Keratinocyte (primary cell): ENCODE measurements around the gene GRK7. TPM values are rescaled to one million over a fixed set of nuclear protein-coding genes. Genes with fewer than 3 reads are reported as not detected.
A peak's percentile ranks its signal among the peaks of the same experiment; 100 is the strongest.

Experiments used
- DNase-seq: peaks from one replicate; pipeline ENCODE4 v3.0.0-alpha.2; 2011; ENCODE audit warnings: low read depth, missing footprints, low spot score
- FAIRE-seq: peaks from 2 replicates; lab custom pipeline; 2011; peaks lifted over from hg19 to GRCh38; lab: Jason Lieb, UNC
- H2AFZ ChIP-seq: 2 replicates; pipeline ENCODE4 v1.6.0; 2012; ENCODE audit warnings: low read length, control low read depth, inconsistent platforms; ENCODE audit not compliant: control insufficient read depth
- H3K27ac ChIP-seq: 2 replicates; pipeline ENCODE4 v1.5.1; 2011; ENCODE audit warnings: low read length; ENCODE audit not compliant: control insufficient read depth, insufficient read depth
- H3K27me3 ChIP-seq: 3 replicates; pipeline ENCODE4 v1.6.0; 2011; ENCODE audit warnings: low read length; ENCODE audit not compliant: control insufficient read depth, insufficient read depth; ENCODE audit errors: extremely low read depth
- H3K36me3 ChIP-seq, 2 experiments: 2 replicates in 1 of 2; 3 replicates in 1 of 2; pipeline ENCODE4 v1.5.1; 2011; ENCODE audit warnings: low read length in 2 of 2, mild to moderate bottlenecking in 1 of 2; ENCODE audit not compliant: control insufficient read depth in 2 of 2, insufficient read depth in 2 of 2; ENCODE audit errors: extremely low read depth in 1 of 2
- H3K4me1 ChIP-seq: 3 replicates; pipeline ENCODE4 v1.5.1; 2011; ENCODE audit warnings: low read length; ENCODE audit not compliant: control insufficient read depth, insufficient read depth; ENCODE audit errors: extremely low read depth
- H3K4me2 ChIP-seq: 3 replicates; pipeline ENCODE4 v1.6.0; 2011; ENCODE audit warnings: low read depth, low read length; ENCODE audit not compliant: control insufficient read depth, insufficient read depth; ENCODE audit errors: extremely low read depth
- H3K4me3 ChIP-seq, 3 experiments: fragments of 200-600 bp in 1 of 3; sonication (generic) in 1 of 3; 2 replicates in 2 of 3; 3 replicates in 1 of 3; pipeline ENCODE4 v1.5.1; 2011 to 2016; ENCODE audit warnings: low read length in 3 of 3, mild to moderate bottlenecking in 3 of 3, control low read depth in 2 of 3, inconsistent platforms in 1 of 3, low read depth in 1 of 3, mixed read lengths in 1 of 3, mixed run types in 1 of 3, moderate library complexity in 1 of 3; ENCODE audit not compliant: control insufficient read depth in 2 of 3, insufficient read depth in 2 of 3; ENCODE audit errors: extremely low read depth in 1 of 3
- H3K79me2 ChIP-seq: 2 replicates; pipeline ENCODE4 v1.6.0; 2012; ENCODE audit warnings: low read length; ENCODE audit not compliant: control insufficient read depth, insufficient read depth
- H3K9ac ChIP-seq: 3 replicates; pipeline ENCODE4 v1.6.0; 2011; ENCODE audit warnings: low read length; ENCODE audit not compliant: control insufficient read depth, insufficient read depth; ENCODE audit errors: extremely low read depth
- H3K9me1 ChIP-seq: 3 replicates; pipeline ENCODE4 v1.6.0; 2011; ENCODE audit warnings: low read length; ENCODE audit not compliant: control insufficient read depth, insufficient read depth; ENCODE audit errors: extremely low read depth
- H3K9me3 ChIP-seq: 2 replicates; pipeline ENCODE4 v1.5.1; 2012; ENCODE audit warnings: low read depth, low read length; ENCODE audit not compliant: control insufficient read depth
- H4K20me1 ChIP-seq: 3 replicates; pipeline ENCODE4 v1.6.0; 2011; ENCODE audit warnings: low read length; ENCODE audit not compliant: control insufficient read depth, insufficient read depth; ENCODE audit errors: extremely low read depth
- CTCF ChIP-seq, 3 experiments: IDR thresholded peaks in 1 of 3; conservative IDR thresholded peaks in 1 of 3; optimal IDR thresholded peaks in 1 of 3; 2 replicates in 2 of 3; 3 replicates in 1 of 3; pipeline versions ENCODE3 to v1.5.1; 2011; ENCODE audit warnings: low read length in 3 of 3, mild to moderate bottlenecking in 3 of 3, moderate library complexity in 2 of 3, control low read depth in 1 of 3, inconsistent platforms in 1 of 3; ENCODE audit not compliant: insufficient read depth in 2 of 3; ENCODE audit errors: extremely low read depth in 1 of 3
- EZH2 ChIP-seq: IDR thresholded peaks from one replicate; pipeline ENCODE4 v1.6.1; 2012; ENCODE audit warnings: inconsistent platforms, mild to moderate bottlenecking, low read length, moderate library complexity
- dilution Hi-C: fragments of 300-500 bp; cut with MboI; formaldehyde crosslinking; loops from one replicate; pipeline ENCODE4 v1.7.0; 2020; ENCODE audit warnings: low sequenced_read_pairs; ENCODE audit not compliant: extremely low pct_ligation_motif_present
- polyA plus RNA-seq, 5 experiments: library from polyadenylated mRNA; depleted of rRNA in 3 of 5; stranded (reverse) in 3 of 5; stranded (forward) in 1 of 5; unstranded in 1 of 5; fragments of >200 nt; gene quantifications; 1 replicate in 1 of 5; 2 replicates in 3 of 5; 3 replicates in 1 of 5; pipeline versions ENCODE4 v1.2.1 to v1.2.3, GENCODE V29; 2011 to 2012; ENCODE audit warnings: missing spikeins in 2 of 5, low read depth in 1 of 5, low replicate concordance in 1 of 5

GRK7 gene
- polyA plus RNA-seq, 1 donor (not counting 4 experiments of a cell fraction or from before 2014, with no cell fraction given): not detected

- TF ChIP-seq EZH2 (no peak), CTCF (optimal IDR thresholded peaks at IDR 0.05 in 1 of 3, IDR thresholded peaks at IDR 0.05 in 1 of 3, conservative IDR thresholded peaks at IDR 0.05 in 1 of 3; ENCODE audit: extremely low read depth in 1 of 3, insufficient read depth in 2 of 3, low read length in 3 of 3) (no peak)
- Histone ChIP-seq H3K9me3 (no peaks in the 10 kb centered on the region), H3K9ac (no peak overlapping the region), H3K27me3 (no peaks in the 10 kb centered on the region), H3K79me2 (no peaks in the 10 kb centered on the region), H3K36me3 (no peaks in the 10 kb centered on the region), H4K20me1 (no peaks in the 10 kb centered on the region), H3K27ac (no peak overlapping the region), H3K4me1 (no peaks in the 10 kb centered on the region), H3K4me3 (no peak overlapping the region), H2AFZ (no peak overlapping the region), H3K9me1 (no peaks in the 10 kb centered on the region), H3K4me2 (no peak overlapping the region)
- DNase-seq (no peak), FAIRE-seq (no peak)
- dilution Hi-C loops: no loop called here
These were observed 34.8 kb upstream of the GRK7 start for GRCh38 chr3:141728355-141728892.

GRCh38 chr3:141729240-141729639 lies 34.0 kb upstream of the GRK7 start:
- Histone ChIP-seq H3K9me3 (no peaks in the 10 kb centered on the region), H3K27me3 (no peaks in the 10 kb centered on the region), H3K79me2 (no peaks in the 10 kb centered on the region), H4K20me1 (no peaks in the 10 kb centered on the region), H3K27ac (no peak overlapping the region), H3K36me3 (no peaks in the 10 kb centered on the region), H3K9ac (no peak overlapping the region), H3K9me1 (no peaks in the 10 kb centered on the region), H3K4me3 (no peak overlapping the region), H3K4me1 (no peaks in the 10 kb centered on the region), H2AFZ (no peak overlapping the region), H3K4me2 (no peak overlapping the region)
- DNase-seq: no peak
- peak; percentile 14 to 47 (median 37) for TF ChIP-seq CTCF (optimal IDR thresholded peaks at IDR 0.05 in 1 of 3, IDR thresholded peaks at IDR 0.05 in 1 of 3, conservative IDR thresholded peaks at IDR 0.05 in 1 of 3; ENCODE audit: extremely low read depth in 1 of 3, insufficient read depth in 2 of 3, low read length in 3 of 3)
- TF ChIP-seq EZH2: no peak
- no peak for FAIRE-seq
- dilution Hi-C loops: no loop called here
